OCI-LY1 (cell line): Measurements from ENCODE around the gene TXLNG.

Experiments
- H2AFZ ChIP-seq: fragments of 200-600 bp; sonication (generic), shearing (Covaris generic); 2 replicates; pipeline ENCODE4 v1.6.0; 2014; ENCODE audit warnings: antibody characterized with exemption, mild to moderate bottlenecking, low read length
- H3F3A ChIP-seq: fragments of 200-600 bp; sonication (generic), shearing (Covaris generic); 2 replicates; pipeline ENCODE4 v1.6.0; 2014; ENCODE audit warnings: mild to moderate bottlenecking, antibody characterized with exemption, low read length, moderate library complexity; ENCODE audit not compliant: insufficient read depth
- H3K27ac ChIP-seq: fragments of 200-600 bp; sonication (generic); 2 replicates; pipeline ENCODE4 v1.5.1; 2014; ENCODE audit warnings: low read length, mixed run types, mild to moderate bottlenecking, low read depth; ENCODE audit not compliant: poor library complexity, severe bottlenecking
- H3K27me3 ChIP-seq: fragments of 200-600 bp; sonication (generic); 2 replicates; pipeline ENCODE4 v1.6.0; 2014; ENCODE audit warnings: antibody characterized with exemption, mild to moderate bottlenecking, low read length, moderate library complexity; ENCODE audit not compliant: insufficient read depth
- H3K36me3 ChIP-seq: fragments of 200-600 bp; sonication (generic); 2 replicates; pipeline ENCODE4 v1.6.1; 2014; ENCODE audit warnings: mild to moderate bottlenecking, antibody characterized with exemption, low read length, moderate library complexity, mixed read lengths; ENCODE audit not compliant: insufficient read depth
- H3K4me1 ChIP-seq: fragments of 200-600 bp; sonication (generic); 2 replicates; pipeline ENCODE4 v1.5.1; 2014; ENCODE audit warnings: mild to moderate bottlenecking, low read length, moderate library complexity; ENCODE audit not compliant: insufficient read depth, severe bottlenecking
- H3K4me2 ChIP-seq: fragments of 200-600 bp; sonication (generic), shearing (Covaris generic); 2 replicates; pipeline ENCODE4 v1.6.1; 2014; ENCODE audit warnings: low read length
- H3K4me3 ChIP-seq: fragments of 200-600 bp; sonication (generic); 2 replicates; pipeline ENCODE4 v1.5.1; 2014; ENCODE audit warnings: low read length, low read depth, mild to moderate bottlenecking, mixed read lengths; ENCODE audit not compliant: poor library complexity, severe bottlenecking
- H3K79me2 ChIP-seq: fragments of 200-600 bp; shearing (Covaris generic); 2 replicates; pipeline ENCODE4 v1.6.1; 2016; ENCODE audit warnings: mixed run types, low read length, mixed read lengths; ENCODE audit not compliant: insufficient read depth
- H3K9ac ChIP-seq: fragments of 200-600 bp; sonication (generic), shearing (Covaris generic); 2 replicates; pipeline ENCODE4 v1.6.1; 2014; ENCODE audit warnings: mild to moderate bottlenecking, low read length, mixed read lengths
- H3K9me2 ChIP-seq: fragments of 200-600 bp; sonication (generic), shearing (Covaris generic); 2 replicates; pipeline ENCODE4 v1.6.1; 2014; ENCODE audit warnings: low read depth, mild to moderate bottlenecking, low read length, mixed read lengths
- H3K9me3 ChIP-seq: fragments of 200-600 bp; shearing (Covaris generic); 2 replicates; pipeline ENCODE4 v1.6.1; 2014; ENCODE audit warnings: low read length, mixed read lengths
- H4K20me1 ChIP-seq: fragments of 200-600 bp; sonication (generic), shearing (Covaris generic); 2 replicates; pipeline ENCODE4 v1.6.0; 2016; ENCODE audit warnings: mild to moderate bottlenecking, low read length; ENCODE audit not compliant: insufficient read depth
- EZH2 ChIP-seq: fragments of 200-600 bp; sonication (generic), shearing (Covaris generic); IDR thresholded peaks from 2 replicates; pipeline ENCODE4 v1.8.0; 2017; ENCODE audit warnings: borderline replicate concordance, mixed run types, mild to moderate bottlenecking, antibody characterized with exemption, low read length, moderate library complexity, mixed read lengths
- TF ChIP-seq, protein P1 (sequence below): fragments of 200-600 bp; sonication (generic), shearing (Covaris generic); IDR thresholded peaks from 2 replicates; pipeline ENCODE4 v1.5.1; 2017; ENCODE audit warnings: mild to moderate bottlenecking, antibody characterized with exemption, low read length, moderate library complexity, mixed read lengths

Gene TXLNG

DNA sequence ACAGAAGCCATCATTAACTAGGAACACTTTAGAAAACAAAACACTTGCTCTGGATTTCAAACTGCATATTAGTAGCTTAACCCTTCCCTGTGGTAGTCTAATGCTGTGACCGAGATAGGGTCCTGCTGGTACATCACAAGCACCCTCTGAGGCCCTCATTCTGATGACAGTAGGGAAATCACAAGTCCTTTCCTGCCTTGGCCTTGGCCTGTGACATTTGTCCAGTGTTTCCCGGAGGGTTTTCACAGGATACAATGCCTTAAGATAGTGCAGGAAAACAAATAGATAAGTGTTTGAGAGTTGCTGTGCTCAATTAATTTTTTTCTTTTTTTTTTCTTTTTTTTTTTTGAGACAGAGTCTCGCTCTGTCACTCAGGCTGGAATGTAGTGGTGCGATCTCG lies 37.8 kb upstream of the TXLNG start:
- Histone ChIP-seq H4K20me1 (no peaks in the 10 kb centered on the region), H3F3A (no peaks in the 10 kb centered on the region), H2AFZ (no peak overlapping the region), H3K9ac (no peak overlapping the region), H3K27ac (no peak overlapping the region), H3K9me3 (no peaks in the 10 kb centered on the region), H3K27me3 (no peaks in the 10 kb centered on the region), H3K36me3 (peaks cover 52% of the 10 kb centered on the region), H3K79me2 (no peaks in the 10 kb centered on the region), H3K4me1 (no peaks in the 10 kb centered on the region), H3K4me3 (no peak overlapping the region), H3K4me2 (no peak overlapping the region), H3K9me2 (no peaks in the 10 kb centered on the region)
- no peak for TF ChIP-seq EZH2
- TF ChIP-seq, protein P1, sequence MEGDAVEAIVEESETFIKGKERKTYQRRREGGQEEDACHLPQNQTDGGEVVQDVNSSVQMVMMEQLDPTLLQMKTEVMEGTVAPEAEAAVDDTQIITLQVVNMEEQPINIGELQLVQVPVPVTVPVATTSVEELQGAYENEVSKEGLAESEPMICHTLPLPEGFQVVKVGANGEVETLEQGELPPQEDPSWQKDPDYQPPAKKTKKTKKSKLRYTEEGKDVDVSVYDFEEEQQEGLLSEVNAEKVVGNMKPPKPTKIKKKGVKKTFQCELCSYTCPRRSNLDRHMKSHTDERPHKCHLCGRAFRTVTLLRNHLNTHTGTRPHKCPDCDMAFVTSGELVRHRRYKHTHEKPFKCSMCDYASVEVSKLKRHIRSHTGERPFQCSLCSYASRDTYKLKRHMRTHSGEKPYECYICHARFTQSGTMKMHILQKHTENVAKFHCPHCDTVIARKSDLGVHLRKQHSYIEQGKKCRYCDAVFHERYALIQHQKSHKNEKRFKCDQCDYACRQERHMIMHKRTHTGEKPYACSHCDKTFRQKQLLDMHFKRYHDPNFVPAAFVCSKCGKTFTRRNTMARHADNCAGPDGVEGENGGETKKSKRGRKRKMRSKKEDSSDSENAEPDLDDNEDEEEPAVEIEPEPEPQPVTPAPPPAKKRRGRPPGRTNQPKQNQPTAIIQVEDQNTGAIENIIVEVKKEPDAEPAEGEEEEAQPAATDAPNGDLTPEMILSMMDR = no peak

DNA sequence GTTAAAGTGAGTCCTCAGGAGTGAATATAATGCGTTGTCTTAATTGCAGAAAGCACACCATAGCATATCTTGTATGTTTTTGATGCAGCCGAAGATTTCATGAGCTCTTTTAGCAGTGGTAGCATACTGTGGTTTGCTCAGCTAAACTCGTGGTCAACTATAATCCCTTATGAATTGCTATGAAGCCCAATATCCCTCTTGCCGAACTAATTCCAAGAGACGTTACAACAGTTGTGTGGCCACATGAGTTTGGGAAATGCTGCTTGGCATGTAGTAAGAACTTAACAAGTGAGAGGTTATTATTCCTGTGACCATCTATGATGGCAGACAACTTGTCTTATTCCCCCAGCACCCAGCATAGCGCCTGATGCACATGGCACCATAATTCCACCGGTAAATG lies 36.1 kb upstream of the TXLNG start:
- Histone ChIP-seq H3K4me2 (no peak overlapping the region), H3K27ac (no peak overlapping the region), H3K27me3 (no peaks in the 10 kb centered on the region), H3K79me2 (no peaks in the 10 kb centered on the region), H3K4me3 (no peak overlapping the region), H3F3A (no peaks in the 10 kb centered on the region), H2AFZ (no peak overlapping the region), H3K36me3 (peaks cover 46% of the 10 kb centered on the region), H3K9ac (no peak overlapping the region), H3K9me3 (no peaks in the 10 kb centered on the region), H3K9me2 (no peaks in the 10 kb centered on the region), H4K20me1 (no peaks in the 10 kb centered on the region), H3K4me1 (no peaks in the 10 kb centered on the region)
- TF ChIP-seq, protein P1 = no peak
- no peak for TF ChIP-seq EZH2

DNA sequence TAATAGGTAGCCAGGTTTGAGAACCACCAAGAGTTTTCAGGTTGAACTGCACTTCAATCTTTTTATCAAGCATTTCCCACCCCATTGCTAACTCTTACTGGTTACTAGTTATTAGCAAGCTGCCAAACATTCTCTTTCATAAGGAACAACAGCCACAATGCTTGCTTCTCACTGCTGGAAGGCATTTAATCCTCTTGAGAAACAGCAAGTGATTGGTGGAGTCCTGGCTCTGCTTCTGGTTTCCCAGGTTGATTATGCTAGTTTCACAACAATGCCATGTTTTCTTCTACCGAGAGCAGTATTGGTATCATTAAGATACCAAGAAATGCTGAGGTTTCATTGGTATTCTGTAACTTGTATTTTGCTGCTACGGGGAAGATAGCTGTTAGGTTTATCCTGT lies 32.2 kb upstream of the TXLNG start:
- Histone ChIP-seq H3K4me1 (no peaks in the 10 kb centered on the region), H3K27ac (no peak overlapping the region), H4K20me1 (no peaks in the 10 kb centered on the region), H3K36me3 (peaks cover 48% of the 10 kb centered on the region), H3K4me2 (no peak overlapping the region), H3K9me3 (no peaks in the 10 kb centered on the region), H3K9ac (no peak overlapping the region), H3K9me2 (no peaks in the 10 kb centered on the region), H3K27me3 (no peaks in the 10 kb centered on the region), H2AFZ (no peak overlapping the region), H3F3A (no peaks in the 10 kb centered on the region), H3K79me2 (no peaks in the 10 kb centered on the region), H3K4me3 (no peak overlapping the region)
- TF ChIP-seq, protein P1 = no peak
- no peak for TF ChIP-seq EZH2
